Stimulated activated CD4-positive, alpha-beta T cell treated with anti-CD3 and anti-CD28 coated beads, Interleukin-2, amount 100 ng/mL, for 4 hours (primary cell): ENCODE data around the gene TSPAN18.
A peak's percentile ranks its signal among the peaks of the same experiment; 100 is the strongest.

ENCODE experiments used
- DNase-seq: peaks from one replicate; pipeline ENCODE4 v3.0.0-alpha.2; 2020; ENCODE audit warnings: low read depth

TSPAN18 gene

GRCh38 chr11:44759743-44760476, 33.1 kb downstream of the TSPAN18 start:
- DNase-seq, result no peak

DNA sequence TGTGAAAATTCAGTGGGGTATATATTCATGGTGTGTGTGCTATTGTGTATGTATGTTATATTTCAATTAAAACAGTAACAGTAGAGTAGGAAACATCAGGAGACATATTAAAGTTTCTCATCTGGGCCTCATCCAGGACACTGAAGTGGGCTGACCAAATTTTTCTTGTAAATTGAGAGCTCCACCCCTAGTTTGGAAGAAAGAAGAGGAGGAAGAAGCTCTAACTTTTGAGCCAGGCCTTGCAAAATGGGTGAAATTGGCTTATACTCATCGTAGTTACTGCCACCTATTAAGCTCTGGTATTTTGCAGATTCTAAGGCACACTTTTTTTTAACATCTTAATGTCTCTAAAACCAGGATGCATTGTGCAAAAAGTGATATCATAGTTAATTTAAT, 33.7 kb downstream of the TSPAN18 start:
- DNase-seq, result no peak

GRCh38 chr11:44760917-44761550, 34.3 kb downstream of the TSPAN18 start:
- no peak for DNase-seq

DNA sequence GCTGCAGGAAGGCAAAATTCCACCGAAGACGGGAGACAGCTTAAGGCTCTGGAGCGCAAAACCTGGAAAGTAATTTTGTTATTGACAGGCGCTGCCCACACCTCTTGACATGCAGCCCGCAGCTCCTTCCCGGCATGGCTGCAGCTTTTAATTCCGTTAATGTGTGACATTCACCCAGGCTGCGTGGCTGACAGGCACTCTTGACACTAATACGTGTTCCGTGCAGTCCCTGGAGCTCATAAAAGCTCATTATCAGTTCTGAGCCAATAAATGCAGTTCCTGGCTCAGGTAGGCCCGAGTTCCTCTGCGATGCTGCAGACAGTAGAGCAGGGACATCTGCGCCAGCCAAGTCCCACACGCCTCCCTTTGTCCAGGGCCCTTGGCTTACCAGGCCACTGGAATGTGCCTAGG, 34.8 kb downstream of the TSPAN18 start:
- no peak for DNase-seq

DNA sequence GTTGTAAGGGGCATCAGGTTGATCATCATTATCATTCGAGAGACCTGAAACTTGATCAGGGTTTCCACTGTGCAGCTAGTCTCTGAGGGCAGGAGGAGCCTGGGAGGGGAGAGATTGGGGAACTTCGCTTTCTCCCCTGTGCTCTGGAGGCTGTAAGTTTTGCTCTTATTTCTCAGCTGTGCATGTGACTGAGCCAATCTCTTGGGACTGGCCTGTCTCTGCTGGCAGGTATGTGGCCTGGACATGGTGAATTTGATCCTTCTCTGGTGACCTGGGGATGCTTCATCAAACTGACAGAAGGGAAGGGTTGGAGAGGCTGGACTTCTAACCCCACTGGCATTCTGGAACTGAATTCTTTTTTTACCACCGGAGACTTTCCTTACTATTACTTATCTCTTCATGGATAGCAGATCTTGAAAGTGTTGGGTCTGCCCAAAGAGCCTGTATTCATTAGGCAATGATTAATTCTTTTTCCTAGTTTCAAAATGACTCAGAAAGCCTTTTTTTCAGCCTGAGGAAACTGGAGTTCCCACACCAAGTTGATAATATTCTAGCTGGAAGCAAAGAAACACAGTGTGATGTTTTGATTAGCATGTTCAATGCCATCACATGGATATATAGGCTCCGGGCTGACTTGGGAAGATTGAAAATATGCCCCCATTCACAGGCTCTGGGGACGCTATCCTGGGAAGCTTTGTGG, 36.5 kb downstream of the TSPAN18 start:
- no peak for DNase-seq

GRCh38 chr11:44764583-44764982, 37.8 kb downstream of the TSPAN18 start:
- DNase-seq, result no peak

DNA sequence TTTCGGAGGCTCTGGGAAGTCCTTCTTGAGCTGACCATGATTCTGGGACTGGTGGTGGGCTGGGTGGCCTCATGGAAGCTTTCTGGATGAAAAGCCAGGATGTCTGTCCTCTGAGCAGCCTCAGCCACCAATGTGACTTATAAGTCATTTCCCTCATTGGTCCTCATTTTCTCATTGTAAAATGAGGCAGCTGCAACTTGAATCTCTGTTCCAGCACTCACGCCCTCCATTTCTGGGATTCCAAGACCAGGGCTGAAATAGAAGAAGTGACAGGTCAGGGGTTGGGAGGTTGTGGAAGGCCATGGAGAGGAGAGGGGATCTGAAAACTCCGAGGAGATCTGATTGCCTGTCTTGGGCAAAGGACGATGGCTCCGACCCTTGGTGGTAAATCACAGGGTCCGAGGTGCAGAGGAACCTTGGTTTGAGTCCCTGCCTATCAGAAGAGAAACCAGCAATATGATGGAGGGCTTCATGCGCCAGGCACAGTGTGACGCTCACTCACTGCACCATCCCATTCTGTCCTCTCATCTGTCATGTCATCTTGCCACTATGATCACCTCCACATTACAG, 38.3 kb downstream of the TSPAN18 start:
- no peak for DNase-seq

GRCh38 chr11:44765676-44766075, 38.9 kb downstream of the TSPAN18 start:
- DNase-seq, result no peak

- no peak for DNase-seq
Observed at GRCh38 chr11:44766112-44766971, 39.6 kb downstream of the TSPAN18 start.

- DNase-seq, result no peak
Observed at GRCh38 chr11:44766972-44767278, 40.2 kb downstream of the TSPAN18 start.

DNA sequence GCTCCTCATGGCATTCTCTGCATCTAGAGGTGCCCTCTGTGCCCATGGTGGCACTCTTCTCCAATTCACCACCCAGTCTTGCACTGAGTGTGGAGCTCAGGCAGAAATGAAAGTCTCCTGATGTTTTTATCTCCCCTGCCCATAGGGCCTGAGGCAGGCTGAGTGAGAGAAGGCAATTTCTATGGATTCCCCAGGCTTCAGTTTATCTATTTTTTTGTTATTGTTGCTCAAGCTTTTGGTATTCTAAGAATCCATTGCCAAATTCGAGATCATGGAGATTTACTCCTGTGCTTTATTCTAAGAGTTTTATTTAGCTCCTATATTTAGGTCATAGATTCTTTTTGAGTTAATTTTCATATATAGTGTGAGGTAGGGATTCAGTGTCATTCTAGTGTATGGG, 40.7 kb downstream of the TSPAN18 start:
- DNase-seq, result no peak

DNA sequence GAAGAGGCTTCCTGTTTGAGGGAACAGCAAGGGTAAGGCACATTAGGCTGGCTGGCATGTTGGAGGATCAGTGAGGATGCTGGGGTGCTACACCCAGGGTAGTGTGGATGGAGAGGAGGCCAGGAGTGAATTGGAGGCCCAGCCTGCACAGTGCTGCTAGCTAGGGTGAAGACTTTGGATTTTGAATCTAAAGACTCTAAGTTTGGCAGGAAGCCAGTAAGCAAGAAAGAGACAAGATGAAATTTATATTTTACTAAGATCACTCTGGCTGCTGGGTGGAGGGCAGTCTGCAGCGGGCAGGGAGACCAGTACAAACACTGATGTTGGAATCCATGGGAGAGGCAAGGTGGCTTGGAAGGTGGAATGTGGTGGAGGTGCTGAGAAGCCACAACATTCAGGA, 43.6 kb downstream of the TSPAN18 start:
- DNase-seq, result no peak

- no peak for DNase-seq
Observed at GRCh38 chr11:44771252-44771734, 44.5 kb downstream of the TSPAN18 start.

- no peak for DNase-seq
Observed at GRCh38 chr11:44771841-44772240, 45.1 kb downstream of the TSPAN18 start.

- no peak for DNase-seq
Observed at GRCh38 chr11:44773351-44773965, 46.7 kb downstream of the TSPAN18 start.

DNA sequence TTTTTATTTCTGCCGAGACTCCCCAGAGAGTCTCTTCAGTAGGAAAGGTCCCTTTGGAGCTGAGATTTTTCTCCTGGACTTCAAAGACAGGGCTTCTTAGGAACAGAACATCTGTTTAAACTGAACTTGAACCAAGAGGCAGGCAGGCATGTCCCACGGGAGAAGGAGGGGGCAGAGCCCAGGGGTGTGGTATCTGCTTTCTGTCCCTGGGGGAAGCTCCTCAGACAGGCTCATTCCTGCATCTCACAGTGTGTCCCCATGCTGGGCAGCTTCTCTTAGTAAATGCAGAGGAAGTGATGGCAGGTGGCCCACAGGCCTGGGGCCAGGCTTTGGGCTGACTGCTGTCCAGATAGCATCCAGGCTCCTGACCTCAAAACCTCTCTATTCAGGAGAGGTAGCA, 47.3 kb downstream of the TSPAN18 start:
- DNase-seq, result no peak

- DNase-seq, result no peak
Observed at GRCh38 chr11:44774731-44775130, 48.0 kb downstream of the TSPAN18 start.

DNA sequence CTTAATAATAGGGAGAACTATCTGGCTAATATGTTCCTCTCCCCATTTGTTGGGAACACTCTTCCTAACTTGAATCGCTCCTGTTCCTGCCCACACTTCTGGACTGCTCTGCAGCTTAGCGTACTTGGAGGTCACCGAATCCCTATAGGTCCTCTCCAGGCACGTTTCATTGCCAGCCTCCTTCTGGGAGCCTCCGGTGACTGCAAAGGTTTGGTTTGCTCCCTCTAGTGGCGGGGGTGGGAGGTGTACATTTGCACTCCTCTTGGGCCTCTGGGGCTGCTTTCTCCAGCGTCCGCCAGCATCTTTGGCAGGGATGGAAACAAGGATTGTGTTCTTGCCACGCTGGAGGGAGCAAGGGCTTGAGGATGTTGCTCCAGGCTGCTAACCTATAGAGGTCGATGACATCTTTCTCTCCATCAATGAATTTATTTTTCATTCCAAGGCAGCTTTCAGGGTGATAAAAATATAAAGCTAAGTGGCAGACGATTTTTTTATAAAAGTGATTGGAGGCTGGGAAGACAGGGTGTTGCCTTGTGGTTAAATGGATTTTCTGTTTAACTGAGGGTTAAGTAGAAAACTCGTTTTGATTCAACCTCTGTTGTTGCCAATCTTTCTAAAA, 48.7 kb downstream of the TSPAN18 start:
- peak; percentile 27 for DNase-seq

DNA sequence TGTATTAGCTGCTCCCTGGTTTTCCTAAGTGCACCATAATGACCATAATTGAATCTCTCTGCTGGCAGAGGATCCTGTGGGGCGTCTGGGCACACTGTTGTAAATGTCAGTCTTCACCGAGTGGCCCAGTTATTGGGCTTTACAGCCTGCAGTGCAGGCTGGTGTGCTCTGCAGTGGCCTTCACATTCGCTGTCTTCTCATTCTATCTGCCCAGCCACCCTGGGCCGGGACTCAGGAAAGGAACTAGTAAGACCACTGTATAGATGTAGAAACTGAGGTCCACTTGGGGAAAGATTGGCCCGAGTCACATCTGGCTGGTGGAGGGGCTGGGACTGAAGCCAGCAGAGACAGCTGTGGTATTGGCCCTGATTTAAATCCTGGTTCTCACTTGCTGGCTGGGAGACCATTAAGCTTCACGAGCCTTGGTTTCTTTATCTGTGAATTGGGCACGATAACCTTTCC, 49.3 kb downstream of the TSPAN18 start:
- DNase-seq, result no peak

- DNase-seq, result no peak
Observed at GRCh38 chr11:44776551-44777208, 49.9 kb downstream of the TSPAN18 start.
